ENCODE results near the gene SSNA1. TPM values are rescaled to one million over a fixed set of nuclear protein-coding genes. Genes with fewer than 3 reads are reported as not detected.
A peak's percentile ranks its signal among the peaks of the same experiment; 100 is the strongest.

SSNA1 gene
- total RNA-seq, 4 donors from 2014 or later = 37.3 to 73.9 (median 53.5) TPM

- TF ChIP-seq CTCF (IDR thresholded peaks at IDR 0.05) = no peak
- TF ChIP-seq POLR2A (IDR thresholded peaks at IDR 0.05) = no peak
- TF ChIP-seq EP300 (IDR thresholded peaks at IDR 0.05) = no peak
- Histone ChIP-seq H3K9me3 (no peaks in the 10 kb centered on the region), H3K36me3 (no peaks in the 10 kb centered on the region), H3K27me3 (peaks cover 2 to 100% of the 10 kb centered on the region in 2 donors), H3K4me3 (no peak overlapping the region), H3K4me1 (peaks cover 0 to 42% (median 14%) of the 10 kb centered on the region in 4 donors), H3K27ac (no peak overlapping the region)
- WGBS, 2 donors = 31 to 34% methylated on average over 30 to 44 of the region's 56 CpGs
- no peak for DNase-seq (ENCODE audit: low spot score in 2 of 2)
Observed at GRCh38 chr9:137160716-137161557, 27.5 kb upstream of the SSNA1 start.

- Histone ChIP-seq H3K27me3 (peaks cover 6 to 100% of the 10 kb centered on the region in 2 donors), H3K36me3 (no peaks in the 10 kb centered on the region), H3K27ac (no peak overlapping the region), H3K4me1 (peaks cover 0 to 36% (median 12%) of the 10 kb centered on the region in 4 donors), H3K9me3 (no peaks in the 10 kb centered on the region), H3K4me3 (no peak overlapping the region)
- 3 to 10% methylated on average over 6 to 20 of the region's 71 CpGs for WGBS, 2 donors
- TF ChIP-seq POLR2A (IDR thresholded peaks at IDR 0.05) (no peak), CTCF (IDR thresholded peaks at IDR 0.05) (no peak), EP300 (IDR thresholded peaks at IDR 0.05) (no peak)
- DNase-seq (ENCODE audit: low spot score in 2 of 2) = no peak
Observed at GRCh38 chr9:137161558-137162486, 26.7 kb upstream of the SSNA1 start.

GRCh38 chr9:137162505-137163364 lies 25.7 kb upstream of the SSNA1 start:
- TF ChIP-seq POLR2A (IDR thresholded peaks at IDR 0.05) = no peak
- no peak for TF ChIP-seq EP300 (IDR thresholded peaks at IDR 0.05)
- no peak for TF ChIP-seq CTCF (IDR thresholded peaks at IDR 0.05)
- Histone ChIP-seq H3K27me3 (peaks cover 6 to 100% of the 10 kb centered on the region in 2 donors), H3K4me1 (peaks cover 0 to 39% (median 11%) of the 10 kb centered on the region in 4 donors), H3K36me3 (no peaks in the 10 kb centered on the region), H3K9me3 (no peaks in the 10 kb centered on the region), H3K27ac (no peak overlapping the region), H3K4me3 (peak overlapping the region in 2 of 4 donors; percentile 5 to 39)
- no peak for DNase-seq (ENCODE audit: low spot score in 2 of 2)
- 2 to 4% methylated on average over 21 to 41 of the region's 74 CpGs for WGBS, 2 donors

- TF ChIP-seq CTCF (IDR thresholded peaks at IDR 0.05) = no peak
- TF ChIP-seq EP300 (IDR thresholded peaks at IDR 0.05) = no peak
- TF ChIP-seq POLR2A (IDR thresholded peaks at IDR 0.05) = no peak
- Histone ChIP-seq H3K27me3 (peaks cover 6 to 100% of the 10 kb centered on the region in 2 donors), H3K36me3 (no peaks in the 10 kb centered on the region), H3K27ac (no peak overlapping the region), H3K4me1 (peaks cover 0 to 45% (median 17%) of the 10 kb centered on the region in 4 donors), H3K9me3 (no peaks in the 10 kb centered on the region), H3K4me3 (peak overlapping the region in 2 of 4 donors; percentile 5 to 39)
- 45 to 53% methylated on average over 15 to 16 of the region's 26 CpGs for WGBS, 2 donors
- DNase-seq (ENCODE audit: low spot score in 2 of 2) = no peak
Observed at GRCh38 chr9:137163365-137163715, 25.1 kb upstream of the SSNA1 start.

Data from tibial nerve (tissue), 4 donors.